GOT3 (cell line): ENCODE data around the gene ZNF273.

Experiments used
- DNase-seq: peaks from one replicate; lab custom pipeline; 2025; ENCODE audit warnings: mixed read lengths; lab: John Stamatoyannopoulos, UW

The ZNF273 gene

DNA sequence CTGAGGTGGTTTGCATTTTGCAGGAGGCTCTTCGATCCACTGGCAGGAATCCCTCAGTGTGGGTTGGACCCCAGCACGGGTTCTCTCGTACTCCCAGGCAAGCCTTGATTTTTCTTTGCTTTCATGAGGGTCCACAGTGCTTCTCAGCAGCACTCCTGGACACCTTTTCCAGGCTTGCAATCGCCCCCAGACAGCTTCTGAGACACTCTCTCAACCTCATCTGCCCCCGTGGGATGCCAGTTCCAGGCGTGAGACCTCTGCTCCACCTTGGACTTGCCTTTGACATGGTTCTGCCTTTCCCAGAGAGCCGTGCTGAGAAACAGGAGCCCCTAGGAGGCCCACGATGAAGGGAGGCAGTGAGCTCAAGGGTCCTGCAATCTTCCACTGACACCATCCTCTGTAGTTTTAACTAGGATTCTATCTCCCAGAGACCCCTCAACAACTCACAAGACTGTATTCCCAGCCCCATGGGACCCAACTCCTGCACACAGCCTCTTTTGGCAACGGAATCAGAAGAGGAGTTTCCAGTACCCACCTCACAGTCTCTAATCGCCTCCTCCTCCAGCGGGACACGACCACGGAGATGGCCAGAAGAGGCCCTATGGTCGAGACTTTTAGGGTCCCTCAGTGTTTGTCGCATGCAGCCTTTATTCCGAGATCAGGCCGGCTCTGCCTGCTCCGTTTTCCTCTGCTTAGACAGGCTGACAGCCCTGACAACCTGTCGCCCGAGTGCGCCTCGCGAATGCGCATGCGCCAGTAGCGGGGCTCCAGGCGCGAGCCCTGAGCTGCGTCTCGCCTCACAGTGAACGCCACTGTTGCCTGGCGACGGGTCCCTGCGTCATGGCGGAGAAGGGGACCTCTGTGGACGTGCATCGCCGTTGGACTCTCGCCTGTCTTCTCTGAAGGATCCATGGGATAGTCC lies 26.0 kb upstream of the ZNF273 start:
- DNase-seq, result no peak

DNA sequence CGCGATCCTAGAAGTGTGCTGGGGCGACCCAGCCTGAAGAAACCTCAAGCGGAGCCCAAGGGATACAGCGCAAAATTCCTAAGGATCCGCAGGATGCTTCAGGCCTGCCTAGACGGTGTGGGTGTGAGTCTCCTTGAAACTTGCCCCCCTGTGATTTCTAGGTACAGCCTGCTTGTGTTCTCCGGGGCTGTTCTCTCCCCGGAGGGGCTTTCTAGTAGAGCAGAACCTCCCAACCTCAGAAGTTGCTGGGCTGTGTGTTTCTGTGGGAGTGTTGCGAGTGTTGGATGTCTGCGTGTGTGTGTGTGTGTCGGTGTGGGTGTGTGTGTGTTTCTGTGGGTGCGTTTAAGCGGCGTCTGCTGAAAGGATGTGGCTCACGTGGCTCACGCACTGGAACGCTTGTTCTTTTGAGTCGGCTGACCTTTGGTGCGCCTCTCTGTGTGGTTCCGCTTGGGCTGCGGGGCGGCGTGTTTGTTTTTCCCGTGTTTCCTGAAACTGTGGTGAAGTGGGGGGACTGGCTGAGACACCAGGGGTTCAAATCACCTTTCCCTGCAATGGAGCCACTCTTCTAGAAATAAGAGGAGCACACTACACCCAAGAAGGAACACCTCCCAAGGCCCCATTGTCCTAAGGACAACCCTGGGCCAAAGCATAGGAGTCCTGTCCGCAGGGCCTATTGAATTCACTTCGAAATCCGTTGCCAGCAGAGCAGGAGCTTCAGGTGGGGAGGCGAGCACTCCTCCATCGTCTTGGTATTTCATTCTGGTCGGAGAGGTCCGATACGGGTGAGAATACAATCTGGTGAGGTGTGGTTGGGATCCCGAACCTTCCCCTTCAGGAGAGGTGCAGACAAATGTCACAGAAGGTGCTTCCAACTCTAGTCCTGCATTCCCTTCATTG lies 25.1 kb upstream of the ZNF273 start:
- DNase-seq, result no peak

DNA sequence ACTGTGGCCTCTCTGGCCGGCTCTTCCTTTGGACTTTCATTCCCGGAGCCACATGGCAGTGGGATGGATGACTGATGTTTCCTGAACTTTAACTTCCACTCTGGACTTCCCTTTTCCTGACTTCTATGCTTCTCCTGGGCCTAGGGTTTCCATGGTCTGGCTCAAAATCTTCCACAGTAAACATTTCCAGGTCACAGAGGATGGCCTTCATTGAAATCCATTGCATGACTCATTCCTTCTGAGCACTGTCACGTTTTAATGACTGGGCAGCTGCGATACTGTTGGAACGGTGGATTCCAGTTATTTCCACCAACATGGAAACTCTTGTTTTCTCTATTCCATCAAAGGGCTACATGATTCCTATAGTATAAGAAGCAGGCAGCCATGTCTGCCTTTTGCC lies 24.4 kb upstream of the ZNF273 start:
- no peak for DNase-seq

DNA sequence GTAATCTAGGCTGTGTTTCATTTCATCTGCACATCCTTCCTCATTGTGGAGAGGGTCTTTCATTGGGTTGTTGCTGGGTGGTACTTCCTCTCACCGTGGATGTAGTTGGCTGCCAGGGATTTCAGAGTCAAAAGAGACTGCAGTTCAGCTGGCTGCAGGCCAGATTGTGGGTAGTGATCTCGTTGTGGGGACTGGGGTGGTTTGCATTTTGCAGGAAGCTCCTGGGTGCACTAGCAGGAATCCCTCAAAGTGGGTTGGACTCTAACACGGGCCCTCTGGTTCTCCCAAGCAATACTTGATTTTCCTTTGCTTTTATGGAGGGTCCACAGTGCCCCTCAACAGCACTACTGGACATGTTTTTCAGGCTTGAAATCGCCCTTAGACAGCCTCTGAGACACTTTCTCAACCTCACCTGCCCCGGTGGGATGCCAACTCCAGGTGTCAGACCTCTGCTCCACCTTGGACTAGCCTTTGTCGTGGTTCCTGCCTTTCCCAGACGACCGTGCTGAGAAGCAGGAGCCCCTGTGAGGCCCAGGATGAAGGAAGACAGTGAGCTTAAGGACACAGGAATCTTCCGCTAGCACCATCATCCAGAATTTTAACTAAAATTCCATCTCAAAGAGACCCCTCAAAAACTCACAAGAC lies 23.9 kb upstream of the ZNF273 start:
- no peak for DNase-seq

DNA sequence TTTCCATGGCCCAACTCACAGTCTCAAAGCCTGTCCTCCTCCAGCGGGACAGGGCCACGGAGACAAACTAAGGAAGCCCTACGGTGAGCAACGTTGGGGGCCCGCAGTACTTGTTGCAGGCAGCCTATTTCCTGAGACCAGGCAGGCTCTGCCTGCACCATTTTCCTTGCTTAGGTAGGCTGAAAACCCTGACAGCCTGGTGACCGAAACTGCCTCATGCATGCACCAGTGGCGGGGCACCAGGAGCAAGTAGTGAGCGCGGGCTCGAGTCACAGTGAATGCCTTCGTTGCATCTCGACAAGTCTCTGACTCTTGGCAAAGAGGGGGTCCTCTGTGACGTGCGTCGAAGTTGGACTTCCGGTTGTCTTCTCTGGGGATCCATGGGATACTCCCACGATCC lies 23.3 kb upstream of the ZNF273 start:
- no peak for DNase-seq

DNA sequence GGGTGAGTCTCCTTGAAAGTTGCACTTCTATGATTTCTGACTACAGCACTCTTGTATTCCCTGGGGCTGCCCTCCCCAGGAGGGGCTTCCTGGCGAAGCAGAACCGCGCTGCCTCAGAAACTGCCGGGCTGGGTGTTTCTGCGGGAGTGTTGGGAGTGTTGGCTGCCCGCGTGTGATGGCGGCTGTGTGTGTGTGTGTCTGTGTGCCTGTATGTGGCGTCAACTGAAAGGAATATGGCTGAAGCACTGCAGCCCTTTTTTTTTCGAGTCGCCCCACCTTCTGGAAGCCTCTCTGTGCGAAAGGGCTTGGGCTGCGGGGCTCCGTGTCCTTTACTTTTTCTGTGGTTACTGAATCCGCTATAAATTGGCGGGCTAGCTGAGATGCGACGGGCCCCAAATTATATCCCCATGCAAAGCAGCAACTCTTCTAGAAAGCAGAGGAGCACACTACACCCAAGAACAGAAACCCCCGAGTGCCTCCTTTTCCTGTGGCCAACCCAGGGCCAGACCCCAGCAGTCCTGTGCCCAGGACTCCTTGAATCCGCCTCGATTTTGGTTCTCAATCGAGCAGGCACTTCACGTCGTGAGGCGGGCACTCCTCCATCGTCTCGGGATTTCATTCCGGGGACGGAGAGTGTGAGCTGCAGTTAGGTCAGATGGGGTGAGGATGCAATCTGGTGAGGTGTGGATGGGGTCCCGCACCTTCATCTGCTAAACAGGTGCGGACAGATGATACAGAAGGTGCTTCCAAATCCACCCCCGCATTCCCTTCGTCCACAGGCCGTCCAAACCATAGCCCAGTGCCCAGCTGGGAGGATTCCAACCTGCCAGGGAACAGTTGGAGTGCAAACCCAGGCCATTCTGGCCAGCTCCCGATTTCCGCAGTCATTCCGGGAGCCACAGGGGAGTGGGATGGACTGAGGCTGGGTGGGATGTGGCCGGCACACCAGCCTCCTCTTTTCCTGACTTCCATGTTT lies 22.5 kb upstream of the ZNF273 start:
- no peak for DNase-seq

DNA sequence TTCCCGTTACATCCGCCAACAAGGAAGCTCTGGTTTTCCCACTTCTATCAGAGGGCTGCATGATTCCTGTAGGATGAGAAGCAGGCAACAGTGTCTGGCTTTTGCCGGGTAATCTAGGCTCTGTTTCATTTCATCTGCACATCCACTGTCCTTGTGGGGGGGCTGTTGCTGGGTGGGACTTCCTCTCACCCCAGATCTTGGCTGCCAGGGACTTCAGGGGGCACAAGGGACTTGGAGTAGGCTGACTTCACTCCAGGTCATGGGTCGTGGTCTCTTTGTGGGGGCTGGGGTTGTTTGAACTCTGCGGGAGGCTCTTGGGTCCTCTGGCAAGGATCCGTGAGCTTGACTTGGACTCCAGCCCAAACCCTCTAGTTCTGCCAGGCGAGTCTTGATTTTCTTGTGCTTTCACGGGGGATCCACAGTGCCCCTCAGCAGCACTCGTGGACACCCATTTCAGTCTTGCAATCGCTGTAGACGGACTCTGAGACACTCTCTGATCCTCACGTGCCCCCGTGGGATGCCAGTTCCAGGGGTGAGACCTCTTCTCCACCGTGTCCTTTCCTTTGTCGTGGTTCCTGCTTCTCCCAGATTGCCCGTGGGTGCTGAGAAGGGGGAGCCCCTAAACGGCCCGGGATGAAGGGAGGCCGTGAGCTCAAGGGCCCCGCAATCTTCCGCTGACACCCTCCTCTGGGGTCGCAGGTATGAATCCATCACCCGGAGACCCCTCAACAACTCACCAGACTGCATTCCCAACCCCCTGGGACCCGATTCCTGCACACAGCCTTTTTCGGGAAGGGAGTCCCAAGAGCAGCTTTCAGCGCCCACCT lies 21.4 kb upstream of the ZNF273 start:
- DNase-seq, result no peak

DNA sequence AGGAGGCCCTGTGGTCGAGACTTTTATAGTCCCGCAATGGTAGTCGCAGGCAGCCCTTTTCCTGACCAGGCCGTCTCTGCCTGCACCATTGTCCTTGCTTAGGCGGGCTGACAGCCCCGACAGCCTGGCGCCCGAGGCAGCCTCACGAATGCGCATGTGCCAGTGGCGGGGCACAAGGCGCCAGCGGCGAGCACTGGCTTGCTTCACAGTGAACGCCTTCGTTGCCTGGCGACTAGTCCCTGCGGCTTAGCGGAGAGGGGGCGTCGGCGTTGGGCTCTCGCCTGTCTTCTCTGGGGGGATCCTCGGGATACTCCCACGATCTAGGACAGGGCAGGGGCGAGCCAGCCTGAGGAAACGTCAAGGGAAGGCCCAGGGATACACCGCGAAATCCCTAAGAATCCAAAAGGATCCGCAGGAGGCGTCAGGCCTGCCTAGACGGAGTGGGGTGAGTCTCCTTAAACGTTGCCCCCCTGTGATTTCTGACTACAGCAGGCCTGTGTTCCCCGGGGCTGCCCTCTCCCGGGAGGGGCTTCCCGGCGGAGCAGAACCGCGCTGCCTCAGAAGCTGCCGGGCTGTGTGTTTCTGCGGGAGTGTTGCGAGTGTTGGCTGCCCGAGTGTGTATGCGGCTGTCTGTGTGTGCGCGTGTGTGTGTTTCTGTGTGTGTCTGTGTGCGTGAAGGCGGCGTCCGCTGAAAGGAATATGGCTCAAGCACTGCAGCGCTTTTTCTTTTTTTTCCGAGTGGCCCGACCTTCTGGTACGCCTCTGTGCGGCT lies 20.5 kb upstream of the ZNF273 start:
- no peak for DNase-seq

DNA sequence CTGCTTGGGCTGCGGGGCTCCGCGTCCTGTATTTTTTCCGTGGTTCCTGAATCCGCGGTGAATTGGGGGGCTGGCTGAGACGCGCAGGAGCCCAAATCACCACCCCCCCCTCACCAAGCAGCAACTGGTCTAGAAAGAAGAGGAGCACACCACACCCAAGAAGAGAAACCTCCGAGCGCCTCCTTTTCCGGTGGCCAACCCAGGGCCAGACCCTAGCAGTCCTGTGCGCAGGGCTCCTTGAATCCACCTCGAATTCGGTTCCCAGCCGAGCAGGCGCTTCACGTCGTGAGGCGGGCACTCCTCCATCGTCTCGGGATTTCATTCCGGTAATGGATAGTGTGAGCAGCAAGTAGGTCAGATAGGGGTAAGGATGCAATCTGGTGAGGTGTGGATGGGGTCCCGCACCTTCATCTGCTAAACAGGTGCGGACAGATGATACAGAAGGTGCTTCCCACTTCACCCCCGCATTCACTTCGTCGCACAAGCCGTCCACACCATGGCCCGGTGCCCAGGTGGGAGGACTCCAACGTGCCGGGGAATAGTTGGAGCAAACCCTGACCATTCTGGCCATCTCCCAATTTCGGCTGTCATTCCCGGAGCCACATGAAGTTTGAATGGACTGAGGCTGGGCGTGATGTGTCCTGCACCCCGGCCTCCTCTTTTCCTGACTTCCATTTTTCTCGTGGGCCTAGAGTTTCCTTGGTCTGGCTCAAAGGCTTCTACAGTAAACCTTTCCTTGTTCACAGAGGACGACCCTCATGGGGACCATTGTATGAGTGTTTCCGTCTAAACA lies 19.8 kb upstream of the ZNF273 start:
- no peak for DNase-seq

DNA sequence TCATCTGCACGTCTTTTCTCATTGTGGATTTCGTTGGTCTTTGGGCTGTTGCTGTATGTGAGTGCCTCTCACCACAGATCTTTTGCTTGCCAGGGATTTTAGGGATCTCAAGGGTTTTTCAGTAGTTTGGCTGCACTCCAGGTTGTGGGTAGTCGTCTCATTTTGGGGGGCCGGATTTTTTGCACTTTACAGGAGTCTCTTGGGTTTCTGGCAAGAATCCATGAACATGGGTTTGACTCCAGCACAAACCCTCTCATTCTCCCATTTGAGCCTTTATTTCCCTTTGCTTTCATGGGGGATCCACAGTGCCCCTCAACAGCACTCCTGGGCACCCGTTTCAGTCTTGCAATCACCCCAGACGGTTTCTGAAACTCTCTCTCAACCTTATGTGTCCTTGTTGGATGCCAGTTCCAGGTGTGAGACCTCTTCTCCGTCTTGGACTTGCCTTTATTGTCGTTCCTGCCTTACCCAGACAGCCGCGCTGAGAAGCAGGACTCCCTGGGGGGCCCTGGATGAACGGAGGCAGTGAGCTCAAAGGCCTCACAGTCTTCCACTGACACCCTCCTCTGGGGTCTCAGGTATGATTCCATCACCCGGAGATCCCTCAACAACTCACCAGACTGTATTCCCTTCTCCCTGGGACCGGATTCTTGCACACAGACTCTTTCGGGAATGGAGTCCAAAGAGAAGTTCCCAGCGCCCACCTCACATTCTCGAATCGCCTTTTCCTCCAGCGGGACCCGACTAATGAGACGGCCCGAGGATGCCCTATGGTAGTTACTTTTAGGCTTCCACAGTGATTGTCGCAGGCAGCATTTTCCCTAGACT lies 18.8 kb upstream of the ZNF273 start:
- DNase-seq, result no peak

DNA sequence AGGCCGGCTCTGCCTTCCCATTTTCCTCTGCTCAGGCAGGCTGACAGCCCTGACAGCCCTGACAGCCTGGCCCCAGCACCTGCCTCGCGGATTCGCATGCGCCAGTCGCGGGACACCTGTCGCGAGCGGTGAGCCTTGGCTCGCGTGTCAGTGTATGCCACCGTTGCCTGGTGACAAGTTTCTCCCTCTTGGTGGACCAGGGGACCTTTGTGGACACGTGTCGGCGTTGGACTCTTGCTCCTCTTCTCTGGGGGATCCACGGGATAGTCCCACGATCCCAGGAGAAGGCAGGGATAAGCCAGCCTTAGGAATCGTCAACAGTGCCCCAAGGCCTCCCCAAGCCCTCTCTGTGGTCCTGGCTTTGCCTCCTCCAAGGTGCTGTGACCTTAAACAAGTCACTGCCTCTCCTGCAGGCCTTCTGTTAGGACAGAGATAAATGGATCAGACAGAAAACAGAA lies 18.1 kb upstream of the ZNF273 start:
- DNase-seq, result no peak

DNA sequence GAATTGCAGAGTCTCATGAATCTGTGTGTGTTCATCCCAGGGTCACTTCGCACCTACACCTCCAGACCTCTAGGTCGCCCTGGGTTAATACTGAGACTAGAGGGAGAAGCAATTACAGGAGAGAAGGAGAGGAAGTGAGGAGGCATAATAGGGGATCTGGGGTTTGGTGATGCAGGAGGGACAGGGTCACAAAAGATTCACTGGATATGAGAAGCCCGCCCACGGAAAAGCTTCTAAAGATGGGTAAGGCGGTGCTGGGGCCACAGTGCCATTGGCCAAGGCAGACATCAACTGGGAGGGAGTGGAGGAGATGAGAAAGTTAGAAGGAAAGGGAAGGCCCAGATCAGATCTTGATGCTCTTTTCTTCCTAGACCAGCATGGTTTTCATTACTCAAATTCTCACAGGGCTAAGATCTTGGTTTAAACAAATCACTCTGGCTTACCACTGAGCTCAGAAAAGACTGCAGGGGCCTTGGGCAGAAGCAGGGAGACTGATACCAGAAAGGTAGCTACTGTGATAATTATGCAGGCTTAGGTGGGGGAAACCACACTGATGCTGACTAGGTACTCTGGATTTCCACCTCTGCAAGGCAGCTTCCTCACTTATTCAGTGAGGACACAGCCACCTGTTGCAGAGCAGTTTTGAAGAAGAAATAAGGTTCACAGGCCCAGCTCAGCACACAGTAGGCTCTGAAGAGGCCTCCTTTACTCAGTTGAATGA lies 17.4 kb upstream of the ZNF273 start:
- no peak for DNase-seq

DNA sequence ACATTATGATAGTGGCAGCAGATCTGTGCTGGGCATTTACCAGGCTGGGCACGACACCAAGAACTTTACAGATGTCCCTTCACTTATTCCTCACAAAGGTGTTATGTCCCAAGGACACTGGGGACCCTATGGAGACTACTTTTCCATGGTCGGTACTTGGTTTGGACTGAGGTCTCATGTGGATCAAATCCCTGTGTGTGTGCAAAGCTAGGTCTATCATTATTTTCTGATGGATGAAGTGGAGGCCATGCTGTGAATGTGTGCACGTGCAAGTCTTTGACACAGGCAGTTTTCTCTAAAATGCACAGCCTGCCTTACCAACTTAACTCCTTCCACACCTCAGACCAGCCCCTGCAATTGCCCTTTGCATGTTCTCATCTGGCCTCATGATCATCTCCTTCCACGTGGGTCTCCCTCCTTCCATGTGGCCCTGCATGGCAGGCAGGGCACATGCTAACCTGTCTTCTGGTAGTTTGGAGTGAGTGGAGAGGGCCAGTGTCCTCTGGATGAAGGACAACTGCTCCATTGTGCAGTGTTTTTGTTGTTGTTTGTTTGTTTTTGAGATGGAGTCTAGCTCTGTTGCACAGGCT lies 16.0 kb upstream of the ZNF273 start:
- no peak for DNase-seq

DNA sequence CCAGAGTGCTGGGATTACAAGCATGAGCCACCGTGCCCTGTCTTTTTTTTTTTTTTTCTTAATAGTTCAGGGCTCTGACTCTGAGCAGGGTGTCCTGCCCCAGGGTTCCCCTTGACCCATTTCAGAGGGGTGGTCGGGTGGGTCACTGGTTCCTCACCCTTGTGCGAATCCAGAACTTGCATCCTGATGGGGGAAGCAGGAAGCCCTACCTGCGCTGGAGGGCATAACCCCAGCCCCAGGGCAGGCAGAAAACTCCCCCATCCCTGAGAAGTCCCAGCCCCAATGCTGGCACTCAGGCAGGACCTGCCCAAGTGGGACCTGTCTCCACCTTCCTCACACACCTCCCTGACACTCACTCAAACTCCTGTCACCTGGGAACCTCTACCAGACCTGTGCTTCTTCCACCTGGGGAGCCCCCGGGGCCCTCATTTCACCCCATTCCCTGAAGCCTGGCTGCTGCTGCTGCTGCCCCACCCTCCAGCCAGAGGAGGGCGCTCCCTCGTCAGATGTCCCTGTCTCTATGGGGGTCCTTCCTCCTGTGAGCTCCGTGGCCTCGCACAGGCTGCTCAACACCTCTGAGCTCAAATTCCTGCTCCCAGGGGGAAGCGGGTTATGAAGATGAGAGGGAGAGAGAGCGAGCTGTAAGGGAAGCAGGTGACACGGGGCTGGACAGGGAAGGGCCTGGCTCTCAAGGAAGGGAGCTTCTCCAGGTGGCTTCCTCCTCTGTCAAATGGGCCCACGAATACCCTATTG lies 15.1 kb upstream of the ZNF273 start:
- no peak for DNase-seq

DNA sequence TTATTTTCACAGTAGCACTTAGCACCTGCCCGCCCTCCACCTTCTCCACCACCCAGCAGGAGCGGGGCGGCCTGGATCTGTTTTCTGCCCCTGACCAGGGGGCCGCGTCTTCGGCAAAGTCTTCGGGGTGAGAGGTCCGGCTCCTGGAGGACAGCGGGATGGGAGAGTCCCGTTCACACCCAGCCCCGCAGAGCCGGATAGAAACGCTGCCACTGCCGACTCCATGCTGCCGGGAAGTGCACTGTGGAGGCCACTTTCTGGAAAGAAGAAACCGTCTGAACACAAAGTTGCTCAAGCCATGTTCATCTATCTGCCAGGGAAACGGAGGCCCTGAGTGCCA lies 14.5 kb upstream of the ZNF273 start:
- DNase-seq, result no peak
